Thyroid gland (tissue), 4 donors: ENCODE data around the gene SATB2.

Experiments
- POLR2A ChIP-seq, 2 donors: fragments of 450-650 bp; IDR thresholded peaks; one replicate each; pipeline ENCODE4 v1.6.1; 2017; ENCODE audit warnings: antibody characterized with exemption in 2 of 2, mild to moderate bottlenecking in 2 of 2, moderate library complexity in 1 of 2
- TF ChIP-seq, protein P1 (sequence below), 6 experiments: fragments of 200-600 bp in 3 of 6; fragments of 450-650 bp in 3 of 6; sonication (generic) in 3 of 6; IDR thresholded peaks; one replicate each; pipeline ENCODE4 v1.5.1; 2016 to 2019; ENCODE audit warnings: antibody characterized with exemption in 6 of 6, mild to moderate bottlenecking in 2 of 6, inconsistent platforms in 1 of 6, moderate library complexity in 1 of 6

- TF ChIP-seq, protein P1, sequence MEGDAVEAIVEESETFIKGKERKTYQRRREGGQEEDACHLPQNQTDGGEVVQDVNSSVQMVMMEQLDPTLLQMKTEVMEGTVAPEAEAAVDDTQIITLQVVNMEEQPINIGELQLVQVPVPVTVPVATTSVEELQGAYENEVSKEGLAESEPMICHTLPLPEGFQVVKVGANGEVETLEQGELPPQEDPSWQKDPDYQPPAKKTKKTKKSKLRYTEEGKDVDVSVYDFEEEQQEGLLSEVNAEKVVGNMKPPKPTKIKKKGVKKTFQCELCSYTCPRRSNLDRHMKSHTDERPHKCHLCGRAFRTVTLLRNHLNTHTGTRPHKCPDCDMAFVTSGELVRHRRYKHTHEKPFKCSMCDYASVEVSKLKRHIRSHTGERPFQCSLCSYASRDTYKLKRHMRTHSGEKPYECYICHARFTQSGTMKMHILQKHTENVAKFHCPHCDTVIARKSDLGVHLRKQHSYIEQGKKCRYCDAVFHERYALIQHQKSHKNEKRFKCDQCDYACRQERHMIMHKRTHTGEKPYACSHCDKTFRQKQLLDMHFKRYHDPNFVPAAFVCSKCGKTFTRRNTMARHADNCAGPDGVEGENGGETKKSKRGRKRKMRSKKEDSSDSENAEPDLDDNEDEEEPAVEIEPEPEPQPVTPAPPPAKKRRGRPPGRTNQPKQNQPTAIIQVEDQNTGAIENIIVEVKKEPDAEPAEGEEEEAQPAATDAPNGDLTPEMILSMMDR (IDR thresholded peaks at IDR 0.05) = no peak
- no peak for TF ChIP-seq POLR2A (IDR thresholded peaks at IDR 0.05)
These were observed 38.3 kb downstream of the SATB2 start for GRCh38 chr2:199419428-199419827.
